Panc1 (cell line): ENCODE results near the gene CABP4. TPM values are rescaled to one million over a fixed set of nuclear protein-coding genes. Genes with fewer than 3 reads are reported as not detected.

Experiments
- ATAC-seq: fragments of 200-7000 bp; cut with Tn5 transposase; 2 replicates; pipeline ENCODE4 v1.9.1; 2020; ENCODE audit warnings: mild to moderate bottlenecking, moderate library complexity
- BruUV-seq: library from RNA; stranded (reverse); fragments of 400-500 nt; replicated peaks from 2 replicates; lab custom pipeline; 2021; lab: Mats Ljungman, UMichigan
- CTCF ChIA-PET: fragments of 300-600 bp; sonication (Branson Sonifier 250); formaldehyde crosslinking; loops from one replicate; lab custom pipeline; 2022; ENCODE audit warnings: antibody characterized with exemption; lab: Charles Lee
- POLR2A ChIA-PET: fragments of 300-600 bp; sonication (Branson Sonifier 250); formaldehyde crosslinking; loops from one replicate; lab custom pipeline; 2022; ENCODE audit warnings: antibody characterized with exemption; lab: Charles Lee
- DNase-seq: peaks from one replicate; pipeline ENCODE4 v3.0.0-alpha.2; 2010; ENCODE audit warnings: low read depth, low spot score
- H3K27ac ChIP-seq: 2 replicates; pipeline ENCODE4 v1.5.1; 2011; ENCODE audit warnings: mild to moderate bottlenecking, low read length, inconsistent platforms
- H3K27me3 ChIP-seq: fragments of 200-500 bp; sonication (Bioruptor generic); 2 replicates; pipeline ENCODE4 v1.6.0; 2014; ENCODE audit warnings: low read length, inconsistent platforms; ENCODE audit not compliant: control insufficient read depth, insufficient read depth
- H3K36me3 ChIP-seq: fragments of 200-500 bp; sonication (Bioruptor generic); 2 replicates; pipeline ENCODE4 v1.5.1; 2014; ENCODE audit warnings: inconsistent platforms, mild to moderate bottlenecking, low read length, moderate library complexity; ENCODE audit not compliant: control insufficient read depth, insufficient read depth
- H3K4me1 ChIP-seq: 2 replicates; pipeline ENCODE4 v1.5.1; 2011; ENCODE audit warnings: inconsistent platforms, mild to moderate bottlenecking, low read length, moderate library complexity; ENCODE audit not compliant: control insufficient read depth, insufficient read depth
- H3K4me3 ChIP-seq, 2 experiments: 2 replicates each; pipeline ENCODE4 v1.5.1; 2011 to 2012; ENCODE audit warnings: low read depth in 2 of 2, low read length in 2 of 2, mild to moderate bottlenecking in 2 of 2, inconsistent platforms in 1 of 2, moderate library complexity in 1 of 2
- H3K9me3 ChIP-seq: fragments of 200-500 bp; sonication (Bioruptor generic); 2 replicates; pipeline ENCODE4 v1.5.1; 2014; ENCODE audit warnings: low read depth, mild to moderate bottlenecking, inconsistent platforms, low read length, moderate library complexity; ENCODE audit not compliant: control insufficient read depth, insufficient read depth
- CTCF ChIP-seq: fragments of 450-650 bp; IDR thresholded peaks from 2 replicates; pipeline ENCODE4 v1.5.1; 2017; ENCODE audit warnings: mild to moderate bottlenecking
- POLR2AphosphoS5 ChIP-seq: IDR thresholded peaks from 2 replicates; pipeline ENCODE4 v1.6.1; 2012; ENCODE audit warnings: mild to moderate bottlenecking, low read depth, low read length, moderate library complexity
- SIN3A ChIP-seq: IDR thresholded peaks from 2 replicates; pipeline ENCODE4 v1.6.1; 2012; ENCODE audit warnings: low read depth, mild to moderate bottlenecking, low read length, moderate library complexity, borderline replicate concordance; ENCODE audit not compliant: insufficient read depth
- TCF7L2 ChIP-seq: IDR thresholded peaks from 2 replicates; pipeline ENCODE4 v1.6.1; 2011; ENCODE audit warnings: mild to moderate bottlenecking, low read depth, low read length, inconsistent platforms
- in situ Hi-C: cut with HindIII; loops from 2 replicates; pipeline ENCODE4 v1.10.0; 2016; ENCODE audit warnings: low sequenced_read_pairs, low pct_unique_long_range_greater_than_20kb
- intact Hi-C: fragments of 100-400 bp; cut with micrococcal nuclease; formaldehyde crosslinking; loops from one replicate; pipeline ENCODE4 v1.10.0; 2022; ENCODE audit not compliant: unreplicated experiment
- total RNA-seq: library from RNA; stranded (reverse); gene quantifications from one replicate; pipeline ENCODE4 v1.2.1, GENCODE V29; 2021; ENCODE audit not compliant: unreplicated experiment
- TF ChIP-seq, protein P1 (sequence below), 2 experiments: IDR thresholded peaks; 2 replicates each; pipeline ENCODE4 v1.6.1; 2011 to 2012; ENCODE audit warnings: low read depth in 2 of 2, control low read depth in 1 of 2, low read length in 1 of 2, mild to moderate bottlenecking in 1 of 2, moderate library complexity in 1 of 2; ENCODE audit not compliant: insufficient read depth in 1 of 2

Gene CABP4
- total RNA-seq, 1 experiment from 2014 or later: not detected

DNA sequence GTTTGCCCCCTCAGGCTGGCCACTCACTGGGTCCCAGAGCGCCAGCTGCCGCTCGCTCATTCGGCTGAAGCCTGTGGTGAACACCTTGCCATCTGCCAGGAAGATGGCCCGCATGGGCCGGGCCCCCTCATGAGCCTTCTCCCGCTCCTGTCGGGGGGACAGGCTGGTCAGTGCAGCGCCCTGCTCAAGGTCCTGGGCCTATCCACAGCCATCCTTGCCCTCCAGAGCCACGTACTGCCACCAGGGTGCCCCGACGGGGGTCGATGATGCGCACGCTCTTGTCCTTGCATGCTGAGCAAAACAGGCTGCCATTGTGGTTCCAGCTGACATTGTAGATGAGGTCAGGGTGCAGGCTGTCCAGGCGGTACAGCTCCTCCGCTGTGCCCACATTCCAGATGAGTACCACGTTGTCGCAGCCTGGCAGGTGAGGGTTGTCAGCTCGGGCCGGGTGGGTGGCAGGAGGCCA lies 14.0 kb upstream of the CABP4 start:
- ATAC-seq: no peak
- CTCF ChIA-PET: no interaction called here
- in situ Hi-C loops (no loop called here), intact Hi-C loops (no loop called here)
- Histone ChIP-seq H3K27me3 (no peaks in the 10 kb centered on the region), H3K4me3 (no peak overlapping the region), H3K9me3 (no peaks in the 10 kb centered on the region), H3K36me3 (peaks cover 2% of the 10 kb centered on the region; the same call in 1 of the 2 replicates), H3K4me1 (peaks cover 59% of the 10 kb centered on the region), H3K27ac (no peak overlapping the region; the same call in 1 of the 2 replicates)
- no peak for DNase-seq
- no TSS peak for BruUV-seq
- POLR2A ChIA-PET: no interaction called here
- TF ChIP-seq, protein P1, sequence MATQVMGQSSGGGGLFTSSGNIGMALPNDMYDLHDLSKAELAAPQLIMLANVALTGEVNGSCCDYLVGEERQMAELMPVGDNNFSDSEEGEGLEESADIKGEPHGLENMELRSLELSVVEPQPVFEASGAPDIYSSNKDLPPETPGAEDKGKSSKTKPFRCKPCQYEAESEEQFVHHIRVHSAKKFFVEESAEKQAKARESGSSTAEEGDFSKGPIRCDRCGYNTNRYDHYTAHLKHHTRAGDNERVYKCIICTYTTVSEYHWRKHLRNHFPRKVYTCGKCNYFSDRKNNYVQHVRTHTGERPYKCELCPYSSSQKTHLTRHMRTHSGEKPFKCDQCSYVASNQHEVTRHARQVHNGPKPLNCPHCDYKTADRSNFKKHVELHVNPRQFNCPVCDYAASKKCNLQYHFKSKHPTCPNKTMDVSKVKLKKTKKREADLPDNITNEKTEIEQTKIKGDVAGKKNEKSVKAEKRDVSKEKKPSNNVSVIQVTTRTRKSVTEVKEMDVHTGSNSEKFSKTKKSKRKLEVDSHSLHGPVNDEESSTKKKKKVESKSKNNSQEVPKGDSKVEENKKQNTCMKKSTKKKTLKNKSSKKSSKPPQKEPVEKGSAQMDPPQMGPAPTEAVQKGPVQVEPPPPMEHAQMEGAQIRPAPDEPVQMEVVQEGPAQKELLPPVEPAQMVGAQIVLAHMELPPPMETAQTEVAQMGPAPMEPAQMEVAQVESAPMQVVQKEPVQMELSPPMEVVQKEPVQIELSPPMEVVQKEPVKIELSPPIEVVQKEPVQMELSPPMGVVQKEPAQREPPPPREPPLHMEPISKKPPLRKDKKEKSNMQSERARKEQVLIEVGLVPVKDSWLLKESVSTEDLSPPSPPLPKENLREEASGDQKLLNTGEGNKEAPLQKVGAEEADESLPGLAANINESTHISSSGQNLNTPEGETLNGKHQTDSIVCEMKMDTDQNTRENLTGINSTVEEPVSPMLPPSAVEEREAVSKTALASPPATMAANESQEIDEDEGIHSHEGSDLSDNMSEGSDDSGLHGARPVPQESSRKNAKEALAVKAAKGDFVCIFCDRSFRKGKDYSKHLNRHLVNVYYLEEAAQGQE (IDR thresholded peaks at IDR 0.05; ENCODE audit: insufficient read depth in 1 of 2, low read depth in 2 of 2, low read length in 1 of 2): no peak
- TF ChIP-seq TCF7L2 (no peak), SIN3A (no peak), CTCF (no peak), POLR2AphosphoS5 (no peak)

DNA sequence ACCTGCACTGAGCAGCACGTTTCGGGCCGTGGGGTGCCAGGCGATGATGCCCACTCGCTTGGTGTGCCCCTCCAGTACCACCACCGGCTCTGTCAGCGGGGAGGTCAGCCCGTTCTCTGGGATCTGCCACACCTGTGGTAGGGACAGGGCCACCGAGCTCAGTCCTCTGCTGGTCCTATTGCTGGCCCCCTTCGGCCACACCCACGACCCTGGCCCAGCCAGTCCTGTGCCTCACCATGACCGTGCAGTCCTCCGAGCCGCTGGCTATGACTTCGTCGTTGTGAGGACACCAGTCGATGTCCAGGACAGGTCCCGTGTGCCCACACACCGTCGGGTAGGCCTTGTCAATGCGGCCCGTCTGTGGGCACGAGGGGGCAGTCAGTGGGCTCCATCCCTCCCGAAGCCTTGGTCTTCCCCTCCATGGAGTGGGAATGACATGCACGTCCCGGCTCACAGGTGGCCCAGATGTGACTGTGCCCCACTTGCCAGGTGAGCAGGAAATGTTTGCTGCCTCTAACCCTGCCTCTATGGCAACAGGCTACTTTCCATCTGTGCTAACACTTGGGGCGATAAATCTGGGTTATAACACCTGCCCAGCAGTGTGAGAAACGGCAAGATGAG lies 13.3 kb upstream of the CABP4 start:
- no TSS peak for BruUV-seq
- ChIA-PET POLR2A (no interaction called here), CTCF (no interaction called here)
- Histone ChIP-seq H3K27ac (peak overlapping the region; percentile 15), H3K4me3 (peak overlapping the region in 1 of 2 experiments; percentile 87; a peak in 3 of 4 replicates), H3K36me3 (peaks cover 2% of the 10 kb centered on the region; the same call in 1 of the 2 replicates), H3K27me3 (no peaks in the 10 kb centered on the region), H3K9me3 (no peaks in the 10 kb centered on the region), H3K4me1 (peaks cover 52% of the 10 kb centered on the region)
- DNase-seq (no peak), ATAC-seq (no peak)
- TF ChIP-seq CTCF (no peak), SIN3A (no peak), TCF7L2 (no peak), POLR2AphosphoS5 (no peak)
- TF ChIP-seq, protein P1 (IDR thresholded peaks at IDR 0.05; ENCODE audit: insufficient read depth in 1 of 2, low read depth in 2 of 2, low read length in 1 of 2): no peak
- in situ Hi-C loops: no loop called here
- intact Hi-C loops: no loop called here
